ENCODE results near the gene SLC22A23.

Gene SLC22A23

DNA sequence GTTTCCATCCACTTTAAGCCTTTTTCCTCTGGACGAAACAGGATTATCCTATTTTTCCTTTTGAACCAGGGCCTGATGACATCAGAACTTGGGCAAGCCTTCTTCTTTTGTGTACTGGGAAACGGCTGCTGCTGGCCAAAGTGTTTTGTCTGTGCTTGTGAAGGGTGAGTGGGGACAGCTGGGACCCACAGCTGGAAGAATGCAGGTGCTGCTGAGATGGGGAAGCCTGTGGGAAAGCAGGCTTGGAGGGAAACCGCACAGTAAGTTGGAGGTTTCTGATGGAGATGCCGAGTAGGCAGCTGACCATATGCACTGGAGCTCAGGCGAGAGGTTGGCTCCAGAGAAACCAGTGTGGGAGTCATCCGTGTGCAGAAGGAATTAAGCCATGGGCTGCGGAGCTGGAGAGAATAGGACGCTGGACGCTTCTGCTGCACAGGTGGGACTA, 206.6 kb downstream of the SLC22A23 start:
- no peaks in the 10 kb centered on the region for H3K9me2 ChIP-seq (replicated peaks; ENCODE audit: insufficient read depth, low read length)
- H3K4me1 ChIP-seq (ENCODE audit: low read length): 0 out of 2 replicates have a peak, but pooled peaks cover 3% of the 10 kb centered on the region
- no peak overlapping the region for H3K4me3 ChIP-seq (ENCODE audit: low read length)
- TF ChIP-seq EZH2phosphoT487 (IDR thresholded peaks at IDR 0.05; ENCODE audit: low read length) (no peak), CTCF (IDR thresholded peaks at IDR 0.05; ENCODE audit: low read length) (no peak), EZH2 (optimal IDR thresholded peaks at IDR 0.05; ENCODE audit: low read depth, low read length) (no peak)
- H2AFZ ChIP-seq (ENCODE audit: low read length): no peak overlapping the region
- H3K27me3 ChIP-seq (replicated peaks; ENCODE audit: insufficient read depth, low read length): no peaks in the 10 kb centered on the region
- H3K79me2 ChIP-seq (ENCODE audit: low read length): no peaks in the 10 kb centered on the region
- H3K4me2 ChIP-seq (ENCODE audit: low read depth, low read length): no peak overlapping the region
- no peaks in the 10 kb centered on the region for H3K36me3 ChIP-seq (replicated peaks; ENCODE audit: insufficient read depth, low read length)
- H3F3A ChIP-seq (ENCODE audit: insufficient read depth, low read length): no peaks in the 10 kb centered on the region
- DNase-seq: no peak
- no peaks in the 10 kb centered on the region for H4K20me1 ChIP-seq (ENCODE audit: insufficient read depth, low read length)
- no peak overlapping the region for H3K9ac ChIP-seq (ENCODE audit: low read length)
- no peak overlapping the region for H3K27ac ChIP-seq (ENCODE audit: low read length)
- H3K9me3 ChIP-seq (replicated peaks; ENCODE audit: insufficient read depth, low read length): no peaks in the 10 kb centered on the region

- TF ChIP-seq CTCF (IDR thresholded peaks at IDR 0.05; ENCODE audit: low read length) (no peak), EZH2phosphoT487 (IDR thresholded peaks at IDR 0.05; ENCODE audit: low read length) (no peak), EZH2 (optimal IDR thresholded peaks at IDR 0.05; ENCODE audit: low read depth, low read length) (no peak)
- H4K20me1 ChIP-seq (ENCODE audit: insufficient read depth, low read length): no peaks in the 10 kb centered on the region
- no peak overlapping the region for H3K4me2 ChIP-seq (ENCODE audit: low read depth, low read length)
- no peaks in the 10 kb centered on the region for H3K9me3 ChIP-seq (replicated peaks; ENCODE audit: insufficient read depth, low read length)
- H3K36me3 ChIP-seq (replicated peaks; ENCODE audit: insufficient read depth, low read length): no peaks in the 10 kb centered on the region
- H3K27me3 ChIP-seq (replicated peaks; ENCODE audit: insufficient read depth, low read length): no peaks in the 10 kb centered on the region
- H3K9ac ChIP-seq (ENCODE audit: low read length): no peak overlapping the region
- H3K27ac ChIP-seq (ENCODE audit: low read length): no peak overlapping the region
- H3K79me2 ChIP-seq (ENCODE audit: low read length): no peaks in the 10 kb centered on the region
- no peak for DNase-seq
- no peak overlapping the region for H2AFZ ChIP-seq (ENCODE audit: low read length)
- 0 out of 2 replicates have a peak, but pooled peaks cover 3% of the 10 kb centered on the region for H3K4me1 ChIP-seq (ENCODE audit: low read length)
- no peaks in the 10 kb centered on the region for H3K9me2 ChIP-seq (replicated peaks; ENCODE audit: insufficient read depth, low read length)
- H3K4me3 ChIP-seq (ENCODE audit: low read length): no peak overlapping the region
- H3F3A ChIP-seq (ENCODE audit: insufficient read depth, low read length): no peaks in the 10 kb centered on the region
These were observed 207.0 kb downstream of the SLC22A23 start for GRCh38 chr6:3249821-3250220.

DNA sequence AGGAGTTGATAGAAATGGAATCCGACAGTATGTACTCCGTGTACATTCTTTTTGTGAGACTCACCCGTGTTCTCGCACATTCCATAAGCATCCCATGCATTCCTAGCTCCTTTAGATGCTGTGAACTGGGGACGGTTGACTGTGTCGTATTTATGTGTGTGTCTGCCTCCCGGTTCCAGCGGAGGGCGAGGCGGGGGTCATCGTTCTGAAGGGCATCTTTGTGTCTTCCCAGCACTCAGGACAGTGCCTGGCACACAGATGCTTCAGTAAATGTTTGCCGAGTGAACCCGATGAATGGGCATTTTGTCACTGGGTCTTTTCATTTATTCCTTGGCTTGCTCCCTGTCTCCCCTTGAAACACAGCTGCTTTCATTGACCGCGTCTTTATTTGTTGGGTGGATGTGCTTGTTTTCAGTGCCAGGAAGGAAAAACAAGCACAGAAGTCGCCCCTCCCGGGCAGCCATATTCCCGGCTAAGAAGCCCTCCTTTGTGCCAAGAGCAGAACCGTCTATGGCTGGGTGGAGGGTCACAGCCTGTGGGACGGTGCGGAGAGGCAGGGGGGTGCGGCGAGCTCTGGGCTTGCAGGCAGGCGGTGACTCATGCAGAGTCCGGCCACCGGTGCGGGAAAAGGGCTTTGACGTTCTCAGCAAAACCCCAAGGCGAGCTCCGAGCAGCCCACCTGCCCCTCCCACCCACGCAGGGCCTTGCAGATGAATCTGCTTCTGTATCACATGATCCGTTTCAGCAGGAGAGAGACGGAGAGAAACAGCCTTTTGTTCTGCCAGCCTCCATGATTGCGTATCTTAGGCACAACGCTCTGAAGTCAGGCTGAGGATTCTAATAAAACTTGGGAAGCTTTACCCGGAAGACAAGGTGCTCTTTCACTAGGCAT, 209.3 kb downstream of the SLC22A23 start:
- Histone ChIP-seq H2AFZ (ENCODE audit: low read length) (no peak overlapping the region), H3K27ac (ENCODE audit: low read length) (no peak overlapping the region), H3F3A (ENCODE audit: insufficient read depth, low read length) (no peaks in the 10 kb centered on the region), H3K4me3 (ENCODE audit: low read length) (no peak overlapping the region), H3K9me2 (replicated peaks; ENCODE audit: insufficient read depth, low read length) (no peaks in the 10 kb centered on the region), H3K4me1 (ENCODE audit: low read length) (0 out of 2 replicates have a peak, but pooled peaks cover 3% of the 10 kb centered on the region), H3K4me2 (ENCODE audit: low read depth, low read length) (no peak overlapping the region), H3K36me3 (replicated peaks; ENCODE audit: insufficient read depth, low read length) (no peaks in the 10 kb centered on the region), H4K20me1 (ENCODE audit: insufficient read depth, low read length) (no peaks in the 10 kb centered on the region), H3K79me2 (ENCODE audit: low read length) (no peaks in the 10 kb centered on the region), H3K9me3 (replicated peaks; ENCODE audit: insufficient read depth, low read length) (no peaks in the 10 kb centered on the region), H3K9ac (ENCODE audit: low read length) (no peak overlapping the region), H3K27me3 (replicated peaks; ENCODE audit: insufficient read depth, low read length) (no peaks in the 10 kb centered on the region)
- DNase-seq: no peak
- TF ChIP-seq EZH2phosphoT487 (IDR thresholded peaks at IDR 0.05; ENCODE audit: low read length): no peak
- no peak for TF ChIP-seq EZH2 (optimal IDR thresholded peaks at IDR 0.05; ENCODE audit: low read depth, low read length)
- no peak for TF ChIP-seq CTCF (IDR thresholded peaks at IDR 0.05; ENCODE audit: low read length)

Measured in MM.1S (cell line).